ENCODE measurements around the gene PDZD8.

PDZD8 gene

GRCh38 chr10:117417196-117417595 is 42.0 kb upstream of the PDZD8 start:
- TF ChIP-seq EZH2phosphoT487 (IDR thresholded peaks at IDR 0.05; ENCODE audit: low read depth) (no peak), CTCF (IDR thresholded peaks at IDR 0.05; ENCODE audit: low read depth, low read length) (no peak)
- H3K79me2 ChIP-seq (ENCODE audit: low read length) = no peaks in the 10 kb centered on the region
- H2AFZ ChIP-seq (ENCODE audit: low read depth, low read length) = no peak overlapping the region
- H4K20me1 ChIP-seq (ENCODE audit: insufficient read depth, low read length) = no peaks in the 10 kb centered on the region
- no peaks in the 10 kb centered on the region for H3K9me3 ChIP-seq (ENCODE audit: insufficient read depth, low read length)
- no peak overlapping the region for H3K27ac ChIP-seq (ENCODE audit: low read length)
- H3K36me3 ChIP-seq (replicated peaks; ENCODE audit: low read depth, low read length) = no peaks in the 10 kb centered on the region
- H3K4me1 ChIP-seq (ENCODE audit: low read length) = no peaks in the 10 kb centered on the region
- peaks cover 13% of the 10 kb centered on the region for H3K27me3 ChIP-seq (ENCODE audit: low read depth, low read length)
- H3K9ac ChIP-seq (ENCODE audit: low read length) = no peak overlapping the region
- no peak overlapping the region for H3K4me3 ChIP-seq (ENCODE audit: low read length)
- H3K4me2 ChIP-seq (ENCODE audit: low read length) = no peak overlapping the region

- Histone ChIP-seq H3K9me3 (ENCODE audit: insufficient read depth, low read length) (no peaks in the 10 kb centered on the region), H3K9ac (ENCODE audit: low read length) (no peak overlapping the region), H3K4me2 (ENCODE audit: low read length) (no peak overlapping the region), H3K79me2 (ENCODE audit: low read length) (no peaks in the 10 kb centered on the region), H4K20me1 (ENCODE audit: insufficient read depth, low read length) (no peaks in the 10 kb centered on the region), H3K27ac (ENCODE audit: low read length) (no peak overlapping the region), H3K36me3 (replicated peaks; ENCODE audit: low read depth, low read length) (no peaks in the 10 kb centered on the region), H2AFZ (ENCODE audit: low read depth, low read length) (no peak overlapping the region), H3K4me3 (ENCODE audit: low read length) (no peak overlapping the region), H3K4me1 (ENCODE audit: low read length) (no peaks in the 10 kb centered on the region), H3K27me3 (ENCODE audit: low read depth, low read length) (peaks cover 21% of the 10 kb centered on the region)
- TF ChIP-seq EZH2phosphoT487 (IDR thresholded peaks at IDR 0.05; ENCODE audit: low read depth) = no peak
These were observed 38.8 kb upstream of the PDZD8 start for GRCh38 chr10:117413928-117414618.

- peaks cover 21% of the 10 kb centered on the region for H3K27me3 ChIP-seq (ENCODE audit: low read depth, low read length)
- H3K4me1 ChIP-seq (ENCODE audit: low read length) = no peaks in the 10 kb centered on the region
- H3K9ac ChIP-seq (ENCODE audit: low read length) = no peak overlapping the region
- TF ChIP-seq EZH2phosphoT487 (IDR thresholded peaks at IDR 0.05; ENCODE audit: low read depth) = no peak
- no peak for TF ChIP-seq CTCF (IDR thresholded peaks at IDR 0.05; ENCODE audit: low read depth, low read length)
- H3K27ac ChIP-seq (ENCODE audit: low read length) = no peak overlapping the region
- no peak overlapping the region for H2AFZ ChIP-seq (ENCODE audit: low read depth, low read length)
- no peak overlapping the region for H3K4me3 ChIP-seq (ENCODE audit: low read length)
- no peaks in the 10 kb centered on the region for H3K79me2 ChIP-seq (ENCODE audit: low read length)
- no peaks in the 10 kb centered on the region for H4K20me1 ChIP-seq (ENCODE audit: insufficient read depth, low read length)
- H3K9me3 ChIP-seq (ENCODE audit: insufficient read depth, low read length) = no peaks in the 10 kb centered on the region
- no peaks in the 10 kb centered on the region for H3K36me3 ChIP-seq (replicated peaks; ENCODE audit: low read depth, low read length)
- no peak overlapping the region for H3K4me2 ChIP-seq (ENCODE audit: low read length)
These were observed 37.3 kb upstream of the PDZD8 start for GRCh38 chr10:117412469-117413010.

- Histone ChIP-seq H3K36me3 (replicated peaks; ENCODE audit: low read depth, low read length) (no peaks in the 10 kb centered on the region), H4K20me1 (ENCODE audit: insufficient read depth, low read length) (no peaks in the 10 kb centered on the region), H3K4me1 (ENCODE audit: low read length) (no peaks in the 10 kb centered on the region), H3K9me3 (ENCODE audit: insufficient read depth, low read length) (no peaks in the 10 kb centered on the region), H2AFZ (ENCODE audit: low read depth, low read length) (no peak overlapping the region), H3K27me3 (ENCODE audit: low read depth, low read length) (peaks cover 21% of the 10 kb centered on the region), H3K4me3 (ENCODE audit: low read length) (no peak overlapping the region), H3K79me2 (ENCODE audit: low read length) (no peaks in the 10 kb centered on the region), H3K9ac (ENCODE audit: low read length) (no peak overlapping the region), H3K27ac (ENCODE audit: low read length) (no peak overlapping the region), H3K4me2 (ENCODE audit: low read length) (no peak overlapping the region)
- TF ChIP-seq EZH2phosphoT487 (IDR thresholded peaks at IDR 0.05; ENCODE audit: low read depth) (no peak), CTCF (IDR thresholded peaks at IDR 0.05; ENCODE audit: low read depth, low read length) (no peak)
These were observed 36.5 kb upstream of the PDZD8 start for GRCh38 chr10:117411479-117412399.
